A549 (cell line): Measurements from ENCODE around the gene GIMAP5.
"Not testable (repeated sequence)": the region's sequence is repeated elsewhere in the genome, so short reads cannot be mapped to it uniquely, and the experiment has no call there.

Experiments
- CEBPB ChIP-seq, 2 experiments: fragments of >200 bp in 1 of 2; sonication (Bioruptor Twin) in 1 of 2; formaldehyde crosslinking in 1 of 2; IDR thresholded peaks; 2 replicates each; pipeline ENCODE4 v1.6.1; 2012 to 2016
- CHD2 ChIP-seq: fragments of 150-350 bp; IDR thresholded peaks from 2 replicates; pipeline ENCODE4 v1.6.1; 2014; ENCODE audit warnings: low read length; ENCODE audit not compliant: partially characterized antibody
- CTCF ChIP-seq: fragments of >200 bp; sonication (Bioruptor Twin); formaldehyde crosslinking; IDR thresholded peaks from 3 replicates; pipeline ENCODE4 v1.5.1; 2016
- HMGXB4 ChIP-seq: fragments of 250-450 bp; sonication (Bioruptor Pico); IDR thresholded peaks from 2 replicates; pipeline ENCODE4 v1.5.0; 2021; ENCODE audit warnings: mild to moderate bottlenecking, moderate library complexity, borderline replicate concordance
- PHF8 ChIP-seq: fragments of 200-600 bp; sonication (generic); IDR thresholded peaks from 2 replicates; pipeline ENCODE4 v1.6.1; 2016; ENCODE audit warnings: low read depth, mild to moderate bottlenecking, antibody characterized with exemption, moderate library complexity, borderline replicate concordance
- POLR2A ChIP-seq: IDR thresholded peaks from 2 replicates; pipeline ENCODE4 v1.6.1; 2012; ENCODE audit warnings: mild to moderate bottlenecking, low read length
- RFX5 ChIP-seq: fragments of 450-650 bp; IDR thresholded peaks from 2 replicates; pipeline ENCODE4 v1.7.1; 2014; ENCODE audit warnings: antibody characterized with exemption, mild to moderate bottlenecking, moderate library complexity

DNA sequence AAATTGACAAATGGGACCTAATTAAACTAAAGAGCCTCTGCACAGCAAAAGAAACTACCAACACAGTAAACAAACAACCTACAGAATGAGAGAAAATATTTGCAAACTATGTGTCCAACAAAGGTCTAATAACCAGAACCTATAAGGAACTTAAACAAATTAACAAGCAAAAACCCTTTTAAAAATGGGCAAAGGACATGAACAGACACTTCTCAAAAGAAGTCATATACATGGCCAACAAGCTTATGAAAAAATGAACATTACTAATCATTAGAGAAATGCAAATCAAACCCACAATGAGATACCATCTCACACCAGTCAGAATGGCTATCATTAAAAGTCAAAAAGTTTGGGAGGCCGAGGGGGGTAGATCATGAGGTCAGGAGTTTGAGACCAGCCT lies 36.9 kb downstream of the GIMAP5 start:
- not testable (repeated sequence) for TF ChIP-seq CTCF; HMGXB4 (CRISPR knock-in tag); CEBPB (IDR thresholded peaks at IDR 0.05); PHF8; CHD2; POLR2A; RFX5
